ENCODE measurements around the gene OR6C1.
"Not testable (repeated sequence)": the region's sequence is repeated elsewhere in the genome, so short reads cannot be mapped to it uniquely, and the experiment has no call there.

The OR6C1 gene

GRCh38 chr12:55314043-55314442, at the start of gene OR6C1:
OR6C1 (plus strand) TSS chr12:55314343; CDS start chr12:55320600, 6,257 bp downstream.
- DNase-seq: no peak

- DNase-seq: no peak
Observed at GRCh38 chr12:55280991-55281390, 33.2 kb upstream of the OR6C1 start.

GRCh38 chr12:55289999-55290398, 24.1 kb upstream of the OR6C1 start:
- DNase-seq: no peak

GRCh38 chr12:55296469-55296868, 17.7 kb upstream of the OR6C1 start, which contains the start of gene OR6C6:
OR6C6 (minus strand) TSS chr12:55296569; CDS start chr12:55295232, 1,337 bp downstream.
- no peak for DNase-seq

GRCh38 chr12:55320201-55320600, 6.1 kb downstream of the OR6C1 start:
- DNase-seq: no peak

- not testable (repeated sequence) for DNase-seq
Observed at GRCh38 chr12:55325801-55326200, 11.7 kb downstream of the OR6C1 start.

GRCh38 chr12:55330446-55330845, 16.3 kb downstream of the OR6C1 start, which contains the start of gene OR6C3:
OR6C3 (plus strand) TSS chr12:55330746; CDS start chr12:55331701, 955 bp downstream.
- DNase-seq: no peak

- no peak for DNase-seq
Observed at GRCh38 chr12:55336002-55336401, 21.9 kb downstream of the OR6C1 start.

- DNase-seq: not testable (repeated sequence)
Observed at GRCh38 chr12:55355338-55355737, 41.2 kb downstream of the OR6C1 start.

GRCh38 chr12:55362675-55363074, 48.5 kb downstream of the OR6C1 start, which contains the start of gene OR6C75:
OR6C75 (plus strand) TSS chr12:55362975; CDS start chr12:55365111, 2,136 bp downstream.
- no peak for DNase-seq

- DNase-seq: no peak
Observed at GRCh38 chr12:55365086-55365485, 50.9 kb downstream of the OR6C1 start.

Data from fibroblast of skin of right biceps (primary cell).